ENCODE measurements around the gene ERO1B.

ERO1B gene, protein sequence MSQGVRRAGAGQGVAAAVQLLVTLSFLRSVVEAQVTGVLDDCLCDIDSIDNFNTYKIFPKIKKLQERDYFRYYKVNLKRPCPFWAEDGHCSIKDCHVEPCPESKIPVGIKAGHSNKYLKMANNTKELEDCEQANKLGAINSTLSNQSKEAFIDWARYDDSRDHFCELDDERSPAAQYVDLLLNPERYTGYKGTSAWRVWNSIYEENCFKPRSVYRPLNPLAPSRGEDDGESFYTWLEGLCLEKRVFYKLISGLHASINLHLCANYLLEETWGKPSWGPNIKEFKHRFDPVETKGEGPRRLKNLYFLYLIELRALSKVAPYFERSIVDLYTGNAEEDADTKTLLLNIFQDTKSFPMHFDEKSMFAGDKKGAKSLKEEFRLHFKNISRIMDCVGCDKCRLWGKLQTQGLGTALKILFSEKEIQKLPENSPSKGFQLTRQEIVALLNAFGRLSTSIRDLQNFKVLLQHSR

GRCh38 chr1:236281654-236282424 lies at the start of gene ERO1B:
ERO1B (minus strand) TSS chr1:236281958; CDS start chr1:236281783, 175 bp downstream.
- TF ChIP-seq RAD21 (IDR thresholded peaks at IDR 0.05; ENCODE audit: low read depth) (no peak), NFIC (IDR thresholded peaks at IDR 0.05) (no peak), TAF1 (IDR thresholded peaks at IDR 0.05; ENCODE audit: low read depth) (peak; percentile 68), EGR1 (IDR thresholded peaks at IDR 0.05) (no peak), EP300 (IDR thresholded peaks at IDR 0.05; ENCODE audit: borderline replicate concordance) (no peak), YY1 (IDR thresholded peaks at IDR 0.05; ENCODE audit: low read depth) (no peak), CEBPB (IDR thresholded peaks at IDR 0.05) (no peak), ZBTB7A (IDR thresholded peaks at IDR 0.05; ENCODE audit: low read depth) (peak; percentile 71; the same call in 1 of the 2 replicates), TCF12 (IDR thresholded peaks at IDR 0.05; ENCODE audit: low read depth) (no peak; the same call in 1 of the 2 replicates), MAX (IDR thresholded peaks at IDR 0.05) (no peak; the same call in none of the 2 replicates), CREB1 (IDR thresholded peaks at IDR 0.05; ENCODE audit: low read depth) (no peak), FOXM1 (IDR thresholded peaks at IDR 0.05; ENCODE audit: borderline replicate concordance, low read depth) (no peak), TEAD4 (IDR thresholded peaks at IDR 0.05) (0 out of 2 replicates have a peak, but pooled peaks have one; percentile 5)
- TF ChIP-seq, protein P1, sequence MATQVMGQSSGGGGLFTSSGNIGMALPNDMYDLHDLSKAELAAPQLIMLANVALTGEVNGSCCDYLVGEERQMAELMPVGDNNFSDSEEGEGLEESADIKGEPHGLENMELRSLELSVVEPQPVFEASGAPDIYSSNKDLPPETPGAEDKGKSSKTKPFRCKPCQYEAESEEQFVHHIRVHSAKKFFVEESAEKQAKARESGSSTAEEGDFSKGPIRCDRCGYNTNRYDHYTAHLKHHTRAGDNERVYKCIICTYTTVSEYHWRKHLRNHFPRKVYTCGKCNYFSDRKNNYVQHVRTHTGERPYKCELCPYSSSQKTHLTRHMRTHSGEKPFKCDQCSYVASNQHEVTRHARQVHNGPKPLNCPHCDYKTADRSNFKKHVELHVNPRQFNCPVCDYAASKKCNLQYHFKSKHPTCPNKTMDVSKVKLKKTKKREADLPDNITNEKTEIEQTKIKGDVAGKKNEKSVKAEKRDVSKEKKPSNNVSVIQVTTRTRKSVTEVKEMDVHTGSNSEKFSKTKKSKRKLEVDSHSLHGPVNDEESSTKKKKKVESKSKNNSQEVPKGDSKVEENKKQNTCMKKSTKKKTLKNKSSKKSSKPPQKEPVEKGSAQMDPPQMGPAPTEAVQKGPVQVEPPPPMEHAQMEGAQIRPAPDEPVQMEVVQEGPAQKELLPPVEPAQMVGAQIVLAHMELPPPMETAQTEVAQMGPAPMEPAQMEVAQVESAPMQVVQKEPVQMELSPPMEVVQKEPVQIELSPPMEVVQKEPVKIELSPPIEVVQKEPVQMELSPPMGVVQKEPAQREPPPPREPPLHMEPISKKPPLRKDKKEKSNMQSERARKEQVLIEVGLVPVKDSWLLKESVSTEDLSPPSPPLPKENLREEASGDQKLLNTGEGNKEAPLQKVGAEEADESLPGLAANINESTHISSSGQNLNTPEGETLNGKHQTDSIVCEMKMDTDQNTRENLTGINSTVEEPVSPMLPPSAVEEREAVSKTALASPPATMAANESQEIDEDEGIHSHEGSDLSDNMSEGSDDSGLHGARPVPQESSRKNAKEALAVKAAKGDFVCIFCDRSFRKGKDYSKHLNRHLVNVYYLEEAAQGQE (IDR thresholded peaks at IDR 0.05; ENCODE audit: low read depth) = no peak
- TF ChIP-seq, protein P2, sequence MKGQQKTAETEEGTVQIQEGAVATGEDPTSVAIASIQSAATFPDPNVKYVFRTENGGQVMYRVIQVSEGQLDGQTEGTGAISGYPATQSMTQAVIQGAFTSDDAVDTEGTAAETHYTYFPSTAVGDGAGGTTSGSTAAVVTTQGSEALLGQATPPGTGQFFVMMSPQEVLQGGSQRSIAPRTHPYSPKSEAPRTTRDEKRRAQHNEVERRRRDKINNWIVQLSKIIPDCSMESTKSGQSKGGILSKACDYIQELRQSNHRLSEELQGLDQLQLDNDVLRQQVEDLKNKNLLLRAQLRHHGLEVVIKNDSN (IDR thresholded peaks at IDR 0.05) = no peak

- TF ChIP-seq MAX (IDR thresholded peaks at IDR 0.05) (no peak), EGR1 (IDR thresholded peaks at IDR 0.05) (no peak), CEBPB (IDR thresholded peaks at IDR 0.05) (no peak), EP300 (IDR thresholded peaks at IDR 0.05; ENCODE audit: borderline replicate concordance) (no peak), CREB1 (IDR thresholded peaks at IDR 0.05; ENCODE audit: low read depth) (no peak), TAF1 (IDR thresholded peaks at IDR 0.05; ENCODE audit: low read depth) (no peak), TCF12 (IDR thresholded peaks at IDR 0.05; ENCODE audit: low read depth) (no peak), YY1 (IDR thresholded peaks at IDR 0.05; ENCODE audit: low read depth) (no peak), TEAD4 (IDR thresholded peaks at IDR 0.05) (no peak), ZBTB7A (IDR thresholded peaks at IDR 0.05; ENCODE audit: low read depth) (no peak), FOXM1 (IDR thresholded peaks at IDR 0.05; ENCODE audit: borderline replicate concordance, low read depth) (no peak), NFIC (IDR thresholded peaks at IDR 0.05) (no peak), RAD21 (IDR thresholded peaks at IDR 0.05; ENCODE audit: low read depth) (no peak)
- TF ChIP-seq, protein P2 (IDR thresholded peaks at IDR 0.05) = no peak
- TF ChIP-seq, protein P1 (IDR thresholded peaks at IDR 0.05; ENCODE audit: low read depth) = no peak
Observed at GRCh38 chr1:236326432-236326831, 44.7 kb upstream of the ERO1B start.

DNA sequence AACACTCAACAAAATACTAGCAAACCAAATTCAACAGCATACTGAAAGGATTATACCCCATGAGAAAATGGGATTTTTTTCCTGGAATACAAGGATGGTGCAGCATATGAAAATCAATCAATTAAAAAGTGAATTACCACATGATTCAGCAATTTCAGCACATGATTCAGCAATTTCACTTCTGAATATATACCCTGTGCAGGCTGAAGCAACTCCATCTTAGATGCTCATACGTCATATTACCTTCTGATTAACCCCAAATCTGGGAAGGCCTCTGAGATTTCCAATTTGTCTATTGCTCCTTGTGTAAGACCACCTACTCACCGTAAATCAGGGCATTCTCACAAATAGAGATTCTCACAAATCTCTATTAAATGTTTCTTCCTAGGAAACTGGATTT lies 43.8 kb upstream of the ERO1B start:
- TF ChIP-seq RAD21 (IDR thresholded peaks at IDR 0.05; ENCODE audit: low read depth) (no peak), CEBPB (IDR thresholded peaks at IDR 0.05) (no peak), YY1 (IDR thresholded peaks at IDR 0.05; ENCODE audit: low read depth) (no peak), TAF1 (IDR thresholded peaks at IDR 0.05; ENCODE audit: low read depth) (no peak), EP300 (IDR thresholded peaks at IDR 0.05; ENCODE audit: borderline replicate concordance) (no peak), TEAD4 (IDR thresholded peaks at IDR 0.05) (no peak), EGR1 (IDR thresholded peaks at IDR 0.05) (no peak)
- TF ChIP-seq, protein P2 (IDR thresholded peaks at IDR 0.05) = no peak
- TF ChIP-seq, protein P1 (IDR thresholded peaks at IDR 0.05; ENCODE audit: low read depth) = no peak

Data from Ishikawa (cell line).